Measurements from ENCODE around the gene TPPP.

Gene TPPP

DNA sequence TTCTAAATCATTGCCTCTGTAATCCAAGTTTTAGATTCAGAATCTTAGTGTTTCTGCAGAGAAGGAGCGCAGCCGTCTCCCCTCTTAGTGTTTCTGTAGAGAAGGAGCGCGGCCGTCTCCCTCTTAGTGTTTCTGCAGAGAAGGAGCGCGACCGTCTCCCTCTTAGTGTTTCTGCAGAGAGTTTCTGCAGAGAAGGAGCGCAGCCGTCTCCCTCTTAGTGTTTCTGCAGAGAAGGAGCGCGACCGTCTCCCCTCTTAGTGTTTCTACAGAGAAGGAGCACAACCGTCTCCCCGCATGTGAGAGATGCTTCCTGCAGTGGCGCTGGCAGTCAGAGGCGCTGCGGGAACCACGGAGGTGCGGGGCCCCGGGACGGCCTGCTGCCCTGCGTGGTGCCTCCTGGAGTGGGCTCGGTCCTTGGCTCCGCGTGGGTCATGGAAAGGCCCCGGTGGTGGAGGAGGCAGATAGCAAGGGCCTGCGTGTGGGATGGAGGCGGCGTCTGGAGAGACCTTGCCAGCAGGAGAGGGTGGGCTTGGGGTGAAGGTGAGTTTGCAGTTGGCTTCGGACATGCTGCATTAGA, 70.1 kb downstream of the TPPP start:
- no peak for DNase-seq

- DNase-seq = no peak
These were observed 70.8 kb downstream of the TPPP start for GRCh38 chr5:622359-622758.

GRCh38 chr5:621341-621761, 71.8 kb downstream of the TPPP start:
- DNase-seq = peak; percentile 11

DNA sequence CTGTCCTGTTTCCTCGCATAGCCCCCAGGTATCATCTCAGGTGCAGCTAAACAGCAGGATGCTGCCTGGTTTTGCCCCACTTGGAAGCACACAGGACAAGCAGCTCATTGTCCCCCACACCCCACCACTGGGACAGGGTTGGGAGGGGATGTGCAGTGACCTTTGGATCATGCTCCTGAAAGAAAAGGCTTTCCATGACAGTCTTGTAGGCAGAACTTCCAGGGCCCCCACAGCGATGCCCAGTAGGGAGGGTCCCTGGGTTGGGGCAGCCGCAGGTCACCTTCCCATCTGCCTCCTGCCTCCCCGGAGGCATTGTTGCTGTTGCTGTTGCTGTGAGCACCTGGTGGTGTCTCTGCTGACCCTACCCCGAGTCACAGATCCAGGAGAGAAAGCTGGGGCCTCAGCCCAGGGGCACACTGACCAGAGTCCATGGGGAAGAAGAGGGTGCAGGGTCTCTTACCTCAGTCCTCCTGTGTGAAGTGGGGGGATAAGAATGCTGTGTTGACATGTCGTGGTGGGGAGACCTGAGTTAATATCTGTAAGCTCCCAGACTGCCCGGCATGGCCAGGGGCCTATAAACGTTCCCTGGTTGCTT, 72.5 kb downstream of the TPPP start:
- DNase-seq = peak; percentile 6

- DNase-seq = no peak
These were observed 73.0 kb downstream of the TPPP start for GRCh38 chr5:620152-620551.

DNA sequence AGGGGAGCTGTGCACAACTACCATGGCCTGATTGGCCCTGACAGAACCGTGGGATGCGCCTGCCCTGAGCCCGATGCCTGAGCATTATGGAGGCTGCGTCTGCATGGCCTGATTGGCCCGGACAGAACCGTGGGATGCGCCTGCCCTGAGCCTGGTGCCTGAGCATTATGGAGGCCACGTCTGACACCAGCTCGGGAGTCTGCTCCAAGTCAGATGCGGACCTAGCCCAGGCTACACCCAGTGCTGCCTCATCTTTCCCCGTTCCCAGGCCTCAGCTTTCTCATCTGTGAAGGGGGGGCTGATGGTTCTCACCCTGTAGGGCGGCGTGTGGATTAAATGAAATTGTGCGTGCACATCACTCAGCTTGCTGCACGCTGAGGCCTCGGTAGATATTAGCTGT, 73.7 kb downstream of the TPPP start:
- peak; percentile 1 for DNase-seq

DNA sequence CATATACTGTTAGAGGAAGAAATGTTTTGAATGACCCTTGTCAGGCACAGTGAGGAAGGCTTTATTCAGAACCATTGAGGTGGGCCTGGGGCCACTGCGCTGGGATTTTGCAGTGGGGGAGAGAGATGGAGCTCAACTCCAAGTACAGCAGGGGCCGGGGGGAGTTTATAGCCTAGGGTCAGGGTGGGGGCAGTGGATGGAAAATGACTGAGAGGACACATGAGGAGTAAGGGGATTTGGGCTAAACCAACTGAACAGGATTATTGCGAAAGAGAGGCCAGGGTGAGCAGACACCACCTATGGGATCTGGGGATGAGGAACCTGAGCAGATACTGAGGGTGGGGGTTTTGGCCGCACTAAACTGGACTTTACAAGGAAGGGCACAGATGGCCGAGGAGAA, 74.7 kb downstream of the TPPP start:
- no peak for DNase-seq

- no peak for DNase-seq
These were observed 75.3 kb downstream of the TPPP start for GRCh38 chr5:617896-618295.

DNA sequence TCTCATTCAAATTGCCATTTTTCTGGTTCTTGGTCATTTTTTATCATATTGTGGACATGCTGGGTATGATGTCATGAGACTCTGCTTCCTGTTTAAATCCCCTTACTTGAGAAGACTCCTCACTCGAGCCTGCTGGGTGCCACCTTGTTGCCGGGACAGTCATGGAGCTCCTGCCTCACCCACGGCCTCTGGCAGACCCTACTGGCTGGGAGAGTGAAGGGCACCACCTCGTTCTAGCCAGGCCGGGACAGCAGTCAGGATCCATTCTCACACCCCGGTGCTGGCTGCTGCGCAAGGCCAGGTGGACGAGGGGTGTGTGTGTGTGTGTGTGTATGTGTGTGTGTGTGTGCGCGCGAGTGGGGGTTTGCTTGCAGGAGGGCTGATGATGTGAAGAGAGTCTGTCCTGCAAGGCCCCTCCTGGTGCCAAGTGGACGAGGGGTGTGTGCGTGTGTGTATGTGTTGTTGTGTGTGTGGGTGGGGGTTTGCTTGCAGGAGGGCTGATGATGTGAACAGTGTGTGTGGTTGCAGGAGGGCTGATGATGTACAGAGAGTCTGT, 76.6 kb downstream of the TPPP start:
- no peak for DNase-seq

GRCh38 chr5:612498-613424, 80.4 kb downstream of the TPPP start:
- no peak for DNase-seq

GRCh38 chr5:611731-612486, 81.2 kb downstream of the TPPP start, which contains the start of gene CEP72:
CEP72 (plus strand) TSS chr5:612340; CDS start chr5:612362, 22 bp downstream.
- DNase-seq = peak; percentile 96

DNA sequence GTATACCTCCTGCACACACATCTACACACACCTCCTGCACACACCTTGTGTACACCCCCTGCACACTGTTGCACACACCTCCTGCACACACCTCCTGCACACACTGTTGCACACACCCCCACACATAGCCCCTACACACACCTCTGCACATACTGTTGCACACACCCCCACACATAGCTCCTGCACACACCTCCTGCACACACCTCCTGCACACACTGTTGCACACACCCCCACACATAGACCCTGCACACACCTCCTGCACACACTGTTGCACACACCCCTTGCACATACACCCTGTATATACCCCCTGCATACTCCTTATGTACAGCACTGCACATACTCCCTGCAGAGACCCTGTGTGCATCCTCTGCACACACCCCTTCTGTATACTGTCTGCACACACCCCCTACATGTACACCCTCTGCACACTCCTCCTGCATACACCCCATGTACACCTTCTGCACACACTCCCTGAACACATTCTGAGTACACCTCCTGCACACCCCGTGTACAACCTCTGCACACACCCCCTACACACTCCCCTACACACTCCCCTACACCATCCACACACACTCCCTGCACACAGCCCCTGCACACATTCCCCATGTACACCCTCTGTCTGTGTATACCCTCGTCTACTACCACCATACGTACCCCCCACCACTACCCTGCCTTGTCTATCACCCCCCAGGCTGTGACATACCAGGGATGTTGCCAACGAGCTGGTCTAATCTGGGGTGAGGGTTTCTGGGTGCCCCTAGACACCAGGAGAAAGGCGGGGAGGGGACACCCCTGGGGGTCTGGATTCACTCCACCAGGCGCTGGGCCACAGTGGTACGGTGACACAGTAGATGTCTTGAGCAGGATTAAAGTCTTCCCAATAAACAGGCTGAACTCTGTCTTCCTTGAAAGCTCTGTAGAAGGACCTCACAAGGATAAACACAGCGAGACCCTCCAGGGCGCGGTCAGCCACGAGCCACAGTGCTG, 82.1 kb downstream of the TPPP start:
- DNase-seq = no peak

- DNase-seq = no peak
These were observed 83.0 kb downstream of the TPPP start for GRCh38 chr5:610011-610743.

All from activated T-cell treated with anti-CD3 and anti-CD28 coated beads, Interleukin-2, amount 50 U/mL, for 1 hour (primary cell).